ENCODE measurements around the gene E2F8. TPM values are rescaled to one million over a fixed set of nuclear protein-coding genes. Genes with fewer than 3 reads are reported as not detected.

Gene E2F8
- total RNA-seq, 1 experiment from 2014 or later: 18.4 TPM

DNA sequence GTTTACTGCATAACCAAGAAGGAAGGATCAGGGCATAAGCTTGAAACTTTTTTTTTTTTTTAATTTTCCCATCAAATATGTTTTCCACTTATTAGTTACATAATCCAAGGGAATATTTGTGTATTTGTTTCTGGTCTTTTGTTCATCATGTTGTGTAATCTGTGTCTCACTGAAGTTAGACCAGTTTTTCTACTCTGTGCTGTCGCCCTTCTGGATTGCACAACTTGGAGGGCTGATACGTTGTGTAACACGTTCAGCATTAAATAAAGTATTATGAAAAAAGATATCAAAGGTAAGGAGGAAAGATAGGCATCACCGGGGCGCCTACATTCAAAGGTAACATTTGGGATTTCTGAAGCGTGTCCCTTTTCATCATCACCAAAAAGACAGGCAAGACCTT, 3.3 kb upstream of the E2F8 start:
- H3K4me2 ChIP-seq (ENCODE audit: low read length): peak overlapping the region; percentile 31
- H3K9me3 ChIP-seq (ENCODE audit: control insufficient read depth in 1 of 2, insufficient read depth in 1 of 2, low read depth in 1 of 2, low read length in 2 of 2): no peaks in the 10 kb centered on the region
- BruUV-seq (replicated peaks): no TSS peak
- H4K20me1 ChIP-seq (ENCODE audit: insufficient read depth): no peaks in the 10 kb centered on the region
- CTCF ChIA-PET: interaction anchor here (1.2 kb wide), 1 partner anchor 16 kb away, joined by 4 read pairs; no protein-coding TSS in a partner anchor
- no peak overlapping the region for H3K4me3 ChIP-seq (replicated peaks in 1 of 2; ENCODE audit: low read depth in 1 of 2, low read length in 2 of 2)
- H3K9ac ChIP-seq (ENCODE audit: low read length): no peak overlapping the region
- H3K79me2 ChIP-seq (ENCODE audit: insufficient read depth, low read length): peaks cover 14% of the 10 kb centered on the region
- RAD21 ChIA-PET (ENCODE audit: low non-redundant PET in 1 of 2, low total read pairs in 2 of 2, uncharacterized antibody in 2 of 2, unreplicated experiment in 2 of 2): no interaction called here
- no peaks in the 10 kb centered on the region for H3K36me3 ChIP-seq (ENCODE audit: control insufficient read depth in 1 of 2, insufficient read depth in 2 of 2, low read length in 2 of 2)
- no peak for ATAC-seq
- no peak for DNase-seq (ENCODE audit: low read depth, low spot score)
- POLR2A ChIA-PET: no interaction called here
- H3K4me1 ChIP-seq (ENCODE audit: control insufficient read depth in 1 of 2, insufficient read depth in 2 of 2, low read length in 2 of 2): peaks cover 10 to 42% of the 10 kb centered on the region in 2 experiments
- H3K9me2 ChIP-seq (ENCODE audit: insufficient read depth): no peaks in the 10 kb centered on the region
- intact Hi-C loops (cut with micrococcal nuclease): no loop called here
- TF ChIP-seq EZH2phosphoT487 (IDR thresholded peaks at IDR 0.05; ENCODE audit: borderline replicate concordance) (no peak), CEBPB (IDR thresholded peaks at IDR 0.05; ENCODE audit: low read depth) (peak; percentile 97), SP1 (IDR thresholded peaks at IDR 0.05; ENCODE audit: low read depth) (peak; percentile 35; the same call in 1 of the 2 replicates), ELF1 (IDR thresholded peaks at IDR 0.05; ENCODE audit: borderline replicate concordance, low read depth) (no peak)
- no peak overlapping the region for H3K27ac ChIP-seq (ENCODE audit: low read depth, low read length)
- H3K27me3 ChIP-seq (ENCODE audit: insufficient read depth, low read length): no peaks in the 10 kb centered on the region
- H2AFZ ChIP-seq (ENCODE audit: low read depth, low read length, poor library complexity, severe bottlenecking): no peak overlapping the region

DNA sequence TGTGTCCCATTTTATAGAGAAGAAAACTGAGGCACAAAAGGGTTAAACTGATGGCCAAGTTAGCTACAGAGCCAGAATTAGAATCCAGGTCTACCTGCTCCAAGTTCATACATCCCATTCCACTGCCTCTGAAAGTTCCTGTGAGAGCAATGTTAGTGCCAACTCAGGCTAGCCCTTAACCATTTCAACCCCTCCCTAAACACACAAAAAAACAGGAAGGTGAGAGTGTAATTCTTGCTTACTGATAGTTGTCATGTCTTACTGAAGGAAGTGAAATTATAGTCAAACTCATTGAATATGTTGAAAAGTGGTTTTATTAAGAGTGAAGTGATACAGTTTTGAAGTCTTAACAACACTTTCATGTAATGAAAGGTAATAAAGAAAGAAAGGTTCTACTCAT, 2.9 kb upstream of the E2F8 start:
- no peaks in the 10 kb centered on the region for H3K9me2 ChIP-seq (ENCODE audit: insufficient read depth)
- H3K9me3 ChIP-seq (ENCODE audit: control insufficient read depth in 1 of 2, insufficient read depth in 1 of 2, low read depth in 1 of 2, low read length in 2 of 2): no peaks in the 10 kb centered on the region
- RAD21 ChIA-PET (ENCODE audit: low non-redundant PET in 1 of 2, low total read pairs in 2 of 2, uncharacterized antibody in 2 of 2, unreplicated experiment in 2 of 2): no interaction called here
- no peak overlapping the region for H3K27ac ChIP-seq (ENCODE audit: low read depth, low read length)
- intact Hi-C loops (cut with micrococcal nuclease): no loop called here
- H3K4me1 ChIP-seq (ENCODE audit: control insufficient read depth in 1 of 2, insufficient read depth in 2 of 2, low read length in 2 of 2): peaks cover 10 to 46% of the 10 kb centered on the region in 2 experiments
- no TSS peak for BruUV-seq (replicated peaks)
- no peaks in the 10 kb centered on the region for H4K20me1 ChIP-seq (ENCODE audit: insufficient read depth)
- H3K4me2 ChIP-seq (ENCODE audit: low read length): 0 out of 2 replicates have a peak overlapping the region, but pooled peaks have one; percentile 31
- no peak overlapping the region for H2AFZ ChIP-seq (ENCODE audit: low read depth, low read length, poor library complexity, severe bottlenecking)
- no peaks in the 10 kb centered on the region for H3K27me3 ChIP-seq (ENCODE audit: insufficient read depth, low read length)
- DNase-seq (ENCODE audit: low read depth, low spot score) (no peak), ATAC-seq (no peak)
- POLR2A ChIA-PET: no interaction called here
- H3K79me2 ChIP-seq (ENCODE audit: insufficient read depth, low read length): peaks cover 19% of the 10 kb centered on the region
- CTCF ChIA-PET: interaction anchor here (1.2 kb wide), 1 partner anchor 16 kb away, joined by 4 read pairs; no protein-coding TSS in a partner anchor
- no peak overlapping the region for H3K9ac ChIP-seq (ENCODE audit: low read length)
- H3K36me3 ChIP-seq (ENCODE audit: control insufficient read depth in 1 of 2, insufficient read depth in 2 of 2, low read length in 2 of 2): no peaks in the 10 kb centered on the region
- TF ChIP-seq, protein P1, sequence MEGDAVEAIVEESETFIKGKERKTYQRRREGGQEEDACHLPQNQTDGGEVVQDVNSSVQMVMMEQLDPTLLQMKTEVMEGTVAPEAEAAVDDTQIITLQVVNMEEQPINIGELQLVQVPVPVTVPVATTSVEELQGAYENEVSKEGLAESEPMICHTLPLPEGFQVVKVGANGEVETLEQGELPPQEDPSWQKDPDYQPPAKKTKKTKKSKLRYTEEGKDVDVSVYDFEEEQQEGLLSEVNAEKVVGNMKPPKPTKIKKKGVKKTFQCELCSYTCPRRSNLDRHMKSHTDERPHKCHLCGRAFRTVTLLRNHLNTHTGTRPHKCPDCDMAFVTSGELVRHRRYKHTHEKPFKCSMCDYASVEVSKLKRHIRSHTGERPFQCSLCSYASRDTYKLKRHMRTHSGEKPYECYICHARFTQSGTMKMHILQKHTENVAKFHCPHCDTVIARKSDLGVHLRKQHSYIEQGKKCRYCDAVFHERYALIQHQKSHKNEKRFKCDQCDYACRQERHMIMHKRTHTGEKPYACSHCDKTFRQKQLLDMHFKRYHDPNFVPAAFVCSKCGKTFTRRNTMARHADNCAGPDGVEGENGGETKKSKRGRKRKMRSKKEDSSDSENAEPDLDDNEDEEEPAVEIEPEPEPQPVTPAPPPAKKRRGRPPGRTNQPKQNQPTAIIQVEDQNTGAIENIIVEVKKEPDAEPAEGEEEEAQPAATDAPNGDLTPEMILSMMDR (IDR thresholded peaks at IDR 0.05 in 2 of 3, conservative IDR thresholded peaks at IDR 0.05 in 1 of 3; ENCODE audit: borderline replicate concordance in 1 of 3, insufficient read depth in 1 of 3, low read depth in 2 of 3, low read length in 2 of 3): no peak
- H3K4me3 ChIP-seq (replicated peaks in 1 of 2; ENCODE audit: low read depth in 1 of 2, low read length in 2 of 2): no peak overlapping the region

Data from HCT116 (cell line).